OCI-LY1 (cell line): ENCODE data around the gene ZNF786.

Experiments
- EZH2 ChIP-seq: fragments of 200-600 bp; sonication (generic), shearing (Covaris generic); IDR thresholded peaks from 2 replicates; pipeline ENCODE4 v1.8.0; 2017; ENCODE audit warnings: borderline replicate concordance, mixed run types, mild to moderate bottlenecking, antibody characterized with exemption, low read length, moderate library complexity, mixed read lengths
- TF ChIP-seq, protein P1 (sequence below): fragments of 200-600 bp; sonication (generic), shearing (Covaris generic); IDR thresholded peaks from 2 replicates; pipeline ENCODE4 v1.5.1; 2017; ENCODE audit warnings: mild to moderate bottlenecking, antibody characterized with exemption, low read length, moderate library complexity, mixed read lengths

DNA sequence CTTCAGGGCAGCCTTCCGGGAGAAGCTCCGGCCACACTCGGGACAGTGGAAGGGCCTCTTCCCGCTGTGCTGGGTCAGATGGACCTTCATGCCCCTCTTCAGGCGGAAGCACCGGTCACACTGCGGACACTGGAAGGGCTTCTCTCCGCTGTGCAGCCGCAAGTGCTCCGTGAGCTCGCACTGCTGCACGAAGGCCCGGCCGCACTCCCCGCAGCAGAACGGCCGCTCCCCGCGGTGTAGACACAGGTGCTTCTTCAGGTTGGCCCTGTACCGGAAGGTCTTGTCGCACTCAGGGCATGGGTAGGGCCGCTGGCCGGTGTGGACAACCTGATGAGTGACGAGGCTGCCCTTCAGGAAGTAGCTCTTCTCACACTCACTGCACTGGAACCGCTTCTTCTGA lies 14.2 kb upstream of the ZNF786 start:
- TF ChIP-seq, protein P1, sequence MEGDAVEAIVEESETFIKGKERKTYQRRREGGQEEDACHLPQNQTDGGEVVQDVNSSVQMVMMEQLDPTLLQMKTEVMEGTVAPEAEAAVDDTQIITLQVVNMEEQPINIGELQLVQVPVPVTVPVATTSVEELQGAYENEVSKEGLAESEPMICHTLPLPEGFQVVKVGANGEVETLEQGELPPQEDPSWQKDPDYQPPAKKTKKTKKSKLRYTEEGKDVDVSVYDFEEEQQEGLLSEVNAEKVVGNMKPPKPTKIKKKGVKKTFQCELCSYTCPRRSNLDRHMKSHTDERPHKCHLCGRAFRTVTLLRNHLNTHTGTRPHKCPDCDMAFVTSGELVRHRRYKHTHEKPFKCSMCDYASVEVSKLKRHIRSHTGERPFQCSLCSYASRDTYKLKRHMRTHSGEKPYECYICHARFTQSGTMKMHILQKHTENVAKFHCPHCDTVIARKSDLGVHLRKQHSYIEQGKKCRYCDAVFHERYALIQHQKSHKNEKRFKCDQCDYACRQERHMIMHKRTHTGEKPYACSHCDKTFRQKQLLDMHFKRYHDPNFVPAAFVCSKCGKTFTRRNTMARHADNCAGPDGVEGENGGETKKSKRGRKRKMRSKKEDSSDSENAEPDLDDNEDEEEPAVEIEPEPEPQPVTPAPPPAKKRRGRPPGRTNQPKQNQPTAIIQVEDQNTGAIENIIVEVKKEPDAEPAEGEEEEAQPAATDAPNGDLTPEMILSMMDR, result no peak
- no peak for TF ChIP-seq EZH2
